Ovary (tissue), 3 donors: ENCODE results near the gene SULF2.

ENCODE experiments used
- EP300 ChIP-seq: sonication (generic); formaldehyde crosslinking; IDR thresholded peaks from one replicate; pipeline ENCODE4 v1.6.1; 2017; ENCODE audit warnings: antibody characterized with exemption
- POLR2A ChIP-seq: fragments of 450-650 bp; IDR thresholded peaks from one replicate; pipeline ENCODE4 v1.6.1; 2017; ENCODE audit warnings: antibody characterized with exemption, mild to moderate bottlenecking, moderate library complexity
- TF ChIP-seq, protein P1 (sequence below), 3 donors: fragments of 450-650 bp in 2 of 3; fragments of 200-600 bp in 1 of 3; IDR thresholded peaks; one replicate each; pipeline versions ENCODE4 v1.5.1 to v1.8.0; 2016 to 2022; ENCODE audit warnings: antibody characterized with exemption in 3 of 3, mild to moderate bottlenecking in 1 of 3
- donor health status: DM: no; HTN: no; CAD: no.

GRCh38 chr20:47667531-47668312 is 117.6 kb downstream of the SULF2 start:
- TF ChIP-seq POLR2A: no peak
- TF ChIP-seq, protein P1, sequence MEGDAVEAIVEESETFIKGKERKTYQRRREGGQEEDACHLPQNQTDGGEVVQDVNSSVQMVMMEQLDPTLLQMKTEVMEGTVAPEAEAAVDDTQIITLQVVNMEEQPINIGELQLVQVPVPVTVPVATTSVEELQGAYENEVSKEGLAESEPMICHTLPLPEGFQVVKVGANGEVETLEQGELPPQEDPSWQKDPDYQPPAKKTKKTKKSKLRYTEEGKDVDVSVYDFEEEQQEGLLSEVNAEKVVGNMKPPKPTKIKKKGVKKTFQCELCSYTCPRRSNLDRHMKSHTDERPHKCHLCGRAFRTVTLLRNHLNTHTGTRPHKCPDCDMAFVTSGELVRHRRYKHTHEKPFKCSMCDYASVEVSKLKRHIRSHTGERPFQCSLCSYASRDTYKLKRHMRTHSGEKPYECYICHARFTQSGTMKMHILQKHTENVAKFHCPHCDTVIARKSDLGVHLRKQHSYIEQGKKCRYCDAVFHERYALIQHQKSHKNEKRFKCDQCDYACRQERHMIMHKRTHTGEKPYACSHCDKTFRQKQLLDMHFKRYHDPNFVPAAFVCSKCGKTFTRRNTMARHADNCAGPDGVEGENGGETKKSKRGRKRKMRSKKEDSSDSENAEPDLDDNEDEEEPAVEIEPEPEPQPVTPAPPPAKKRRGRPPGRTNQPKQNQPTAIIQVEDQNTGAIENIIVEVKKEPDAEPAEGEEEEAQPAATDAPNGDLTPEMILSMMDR (IDR thresholded peaks at IDR 0.05): no peak
- TF ChIP-seq EP300: no peak
